ENCODE results near the gene CHST15. TPM values are rescaled to one million over a fixed set of nuclear protein-coding genes. Genes with fewer than 3 reads are reported as not detected.
"Not testable (repeated sequence)": the region's sequence is repeated elsewhere in the genome, so short reads cannot be mapped to it uniquely, and the experiment has no call there.

The CHST15 gene
- total RNA-seq, 1 donor from 2014 or later = 12.5 TPM

DNA sequence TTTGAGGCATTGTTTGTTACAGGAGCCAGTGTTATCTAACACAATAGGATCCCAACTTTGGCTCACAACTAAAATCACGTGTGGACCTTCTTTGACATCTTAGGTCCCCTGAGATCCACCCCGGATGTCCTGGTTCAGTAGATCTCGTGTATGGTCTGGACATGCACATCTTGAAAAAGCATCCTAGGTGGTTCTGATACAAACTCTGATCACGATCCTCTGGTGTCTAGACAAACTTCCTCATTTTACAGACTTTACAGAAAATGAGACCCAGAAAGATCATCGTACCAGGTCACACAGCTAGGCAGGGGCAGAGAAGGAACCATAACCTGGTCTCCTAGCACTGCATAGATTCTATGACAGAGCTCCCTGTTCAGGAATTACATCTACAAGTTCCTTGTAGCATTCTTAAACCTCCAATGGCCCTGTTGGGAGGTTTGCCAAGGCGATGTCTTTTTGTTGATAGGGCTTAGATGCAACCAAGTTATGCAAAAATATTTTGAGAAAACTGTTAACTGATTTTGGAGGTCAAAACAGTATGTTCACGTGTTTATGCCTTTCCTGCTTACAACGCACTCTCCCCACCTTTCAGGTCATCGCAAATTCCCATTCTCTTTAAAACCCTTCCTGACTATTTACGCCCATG lies 30.8 kb upstream of the CHST15 start:
- no peak for DNase-seq (ENCODE audit: low spot score)

- no peak for DNase-seq (ENCODE audit: low spot score)
Measured at GRCh38 chr10:124123156-124123555, 29.8 kb upstream of the CHST15 start.

- no peak for DNase-seq (ENCODE audit: low spot score)
Measured at GRCh38 chr10:124122211-124122610, 28.8 kb upstream of the CHST15 start.

- no peak for DNase-seq (ENCODE audit: low spot score)
Measured at GRCh38 chr10:124120410-124121061, 27.1 kb upstream of the CHST15 start.

GRCh38 chr10:124119946-124120345 lies 26.5 kb upstream of the CHST15 start:
- no peak for DNase-seq (ENCODE audit: low spot score)

DNA sequence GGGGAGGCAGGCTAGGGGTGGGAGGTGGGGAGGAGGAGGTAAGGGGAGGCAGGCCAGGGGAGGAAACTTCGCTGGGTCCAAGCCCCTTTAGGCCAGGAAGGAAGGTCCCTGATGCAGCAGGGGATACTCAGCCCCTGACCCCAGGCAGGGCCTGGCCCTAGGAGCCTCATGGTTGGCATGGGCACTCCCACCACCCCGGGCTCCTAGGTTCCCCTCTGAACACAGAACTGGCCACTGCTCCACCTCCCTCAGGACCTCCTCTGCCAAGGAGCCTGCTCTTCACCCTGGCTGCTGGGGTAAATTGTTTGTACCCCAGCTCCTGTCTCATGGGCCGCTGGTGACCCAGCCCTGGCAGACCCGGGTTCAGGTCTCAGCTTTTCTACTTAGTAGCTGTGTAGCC lies 25.8 kb upstream of the CHST15 start:
- DNase-seq (ENCODE audit: low spot score) = no peak

DNA sequence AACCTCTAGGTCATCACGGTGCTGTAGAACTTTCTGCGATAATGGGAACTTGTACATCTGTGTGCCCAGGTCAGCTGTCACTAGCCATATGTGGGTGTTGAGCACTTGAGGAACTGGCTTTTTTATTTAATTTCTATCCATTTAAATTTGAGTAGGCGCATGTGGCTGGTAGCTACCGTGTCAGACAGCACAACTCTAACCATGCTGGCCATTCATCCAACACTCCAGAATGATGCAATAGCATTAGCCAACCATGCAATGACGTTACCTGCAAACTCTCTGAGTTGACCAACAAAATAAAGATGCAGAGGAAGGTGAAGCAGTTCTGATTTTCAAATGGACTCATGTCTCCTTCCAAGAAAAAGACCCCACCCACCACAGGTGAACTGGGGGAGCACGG lies 24.4 kb upstream of the CHST15 start:
- no peak for DNase-seq (ENCODE audit: low spot score)

GRCh38 chr10:124117511-124117785 lies 24.1 kb upstream of the CHST15 start:
- DNase-seq (ENCODE audit: low spot score) = no peak

DNA sequence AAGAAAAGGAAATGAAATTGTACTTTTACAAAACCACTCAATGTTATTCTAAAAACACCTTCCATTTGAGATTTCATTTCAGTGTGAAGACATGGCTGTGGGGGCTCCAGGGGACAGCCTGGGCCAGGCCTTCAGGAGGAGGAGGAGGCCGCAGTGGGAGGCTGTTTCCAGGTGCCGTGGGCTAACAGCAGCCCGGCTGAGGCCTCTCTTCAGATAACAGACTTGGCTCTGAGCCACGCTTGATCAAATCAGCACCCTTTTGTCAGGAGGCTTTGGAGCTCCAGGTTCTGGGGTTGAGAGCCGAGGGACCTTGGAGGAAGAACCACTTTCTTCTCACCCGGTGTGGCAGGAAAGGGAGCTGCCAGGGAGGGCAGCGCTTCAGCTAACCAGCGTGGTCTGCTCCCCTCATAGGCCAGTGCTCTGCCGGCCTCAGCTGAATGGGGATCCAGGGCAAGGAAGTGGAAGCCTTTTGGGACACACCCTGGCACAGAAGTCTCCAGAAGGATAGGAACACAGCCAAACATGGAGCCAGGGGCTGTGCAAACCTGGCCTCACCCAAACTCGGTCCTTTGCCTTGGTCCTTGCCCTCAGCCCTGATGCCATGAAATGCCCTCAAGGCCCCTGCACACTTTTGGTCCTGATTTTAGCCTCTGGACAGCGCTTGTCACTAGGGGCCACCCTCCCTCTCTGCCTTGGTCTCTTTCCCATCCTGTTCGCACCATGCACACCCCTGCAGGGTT lies 23.5 kb upstream of the CHST15 start:
- no peak for DNase-seq (ENCODE audit: low spot score)

GRCh38 chr10:124114696-124115095 lies 21.3 kb upstream of the CHST15 start:
- DNase-seq (ENCODE audit: low spot score) = no peak

DNA sequence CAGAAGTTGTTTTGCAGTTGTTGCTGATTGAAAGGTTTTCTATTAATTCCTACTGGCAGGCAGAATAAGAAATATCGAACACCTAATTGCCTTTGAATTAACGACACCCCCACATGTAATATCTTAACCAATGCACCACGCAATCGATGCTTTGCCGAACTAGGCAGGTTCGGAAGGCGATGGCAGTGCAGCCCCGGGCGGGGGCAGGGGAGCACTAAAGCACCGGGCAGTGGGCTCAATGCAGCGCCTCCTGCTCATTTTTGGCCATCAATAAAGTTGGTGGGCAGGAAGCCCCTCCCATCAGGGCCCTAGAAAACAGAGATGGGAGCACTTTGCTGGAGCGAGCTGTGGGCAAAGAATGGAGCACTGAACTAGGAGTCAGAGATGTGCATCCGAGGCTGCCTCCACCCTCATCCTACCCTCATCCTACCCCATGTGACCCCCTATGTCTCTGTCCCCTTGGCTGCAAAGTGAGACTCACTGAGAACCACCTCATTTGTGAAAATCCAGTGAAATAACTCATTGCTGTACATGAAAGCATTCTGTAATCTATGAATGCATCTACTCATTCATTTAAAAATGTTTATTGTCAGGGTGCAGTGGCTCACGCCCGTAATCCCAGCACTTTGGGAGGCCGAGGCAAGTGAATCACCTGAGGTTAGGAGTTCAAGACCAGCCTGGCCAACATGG lies 19.6 kb upstream of the CHST15 start:
- DNase-seq (ENCODE audit: low spot score) = no peak

GRCh38 chr10:124110882-124111281 lies 17.5 kb upstream of the CHST15 start:
- DNase-seq (ENCODE audit: low spot score) = no peak

DNA sequence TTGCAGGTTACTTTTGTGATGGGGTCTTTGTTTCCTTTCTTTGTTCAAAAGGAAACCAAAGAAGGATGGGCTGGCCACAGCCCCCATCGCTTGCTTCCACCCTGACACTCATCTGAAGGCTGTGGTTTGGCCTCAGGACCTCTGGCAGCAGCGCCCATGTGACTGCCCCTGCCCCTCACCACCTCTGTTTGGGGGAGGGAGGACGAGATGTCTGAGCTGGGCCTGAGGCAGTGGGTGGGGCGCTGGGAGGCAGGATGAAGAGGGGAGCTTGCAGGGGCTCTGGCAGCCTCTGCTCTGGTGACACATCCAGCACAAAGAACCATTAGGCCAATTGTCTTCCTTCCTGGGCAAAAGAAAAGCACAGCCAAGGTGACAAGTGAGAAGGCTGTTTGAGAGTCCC lies 15.9 kb upstream of the CHST15 start:
- DNase-seq (ENCODE audit: low spot score) = no peak

GRCh38 chr10:124107072-124107471 lies 13.7 kb upstream of the CHST15 start:
- DNase-seq (ENCODE audit: low spot score) = no peak

- DNase-seq (ENCODE audit: low spot score) = peak; percentile 50
Measured at GRCh38 chr10:124106241-124106879, 13.0 kb upstream of the CHST15 start.

- no peak for DNase-seq (ENCODE audit: low spot score)
Measured at GRCh38 chr10:124105594-124105993, 12.2 kb upstream of the CHST15 start.

DNA sequence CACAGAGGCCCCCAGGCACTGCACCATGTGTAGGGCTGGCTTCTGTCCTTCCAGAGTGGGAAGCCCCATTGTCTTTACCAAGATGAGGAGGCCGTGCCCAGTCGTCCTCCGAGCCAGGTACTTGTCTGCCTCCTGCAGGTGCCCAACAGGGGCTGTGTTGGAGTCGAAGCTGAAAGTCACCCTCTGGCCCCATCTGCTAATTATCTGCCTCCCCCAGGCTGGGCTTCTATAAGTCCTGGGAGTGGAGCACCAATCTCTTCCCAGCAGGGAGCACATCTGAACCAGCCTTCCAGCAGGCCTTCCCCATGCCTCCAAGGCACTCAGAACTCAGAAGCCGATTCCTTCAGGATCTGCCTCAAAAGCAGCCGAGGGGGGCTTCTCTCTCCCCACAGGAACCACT lies 11.6 kb upstream of the CHST15 start:
- DNase-seq (ENCODE audit: low spot score) = no peak

GRCh38 chr10:124104011-124104627 lies 10.7 kb upstream of the CHST15 start:
- DNase-seq (ENCODE audit: low spot score) = no peak

DNA sequence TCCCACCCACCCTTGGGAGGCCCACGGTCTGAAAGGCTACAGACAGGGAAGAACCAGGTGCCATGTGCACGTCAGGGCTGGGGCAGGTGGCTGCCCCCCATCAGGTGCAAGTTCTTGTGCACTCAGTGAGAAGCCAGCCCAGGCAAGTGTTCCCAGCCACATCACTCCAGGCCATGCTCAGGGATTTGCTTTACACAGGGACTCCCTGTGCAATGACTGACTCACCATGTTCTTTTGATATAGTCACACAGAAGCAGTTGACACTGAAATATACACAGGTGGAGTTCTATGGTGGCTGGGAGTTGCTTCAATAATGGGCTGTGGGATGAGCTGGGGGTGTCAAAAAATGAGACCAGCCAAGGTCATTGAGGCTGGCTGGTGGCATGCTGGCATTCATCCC lies 8.0 kb upstream of the CHST15 start:
- DNase-seq (ENCODE audit: low spot score) = no peak

DNA sequence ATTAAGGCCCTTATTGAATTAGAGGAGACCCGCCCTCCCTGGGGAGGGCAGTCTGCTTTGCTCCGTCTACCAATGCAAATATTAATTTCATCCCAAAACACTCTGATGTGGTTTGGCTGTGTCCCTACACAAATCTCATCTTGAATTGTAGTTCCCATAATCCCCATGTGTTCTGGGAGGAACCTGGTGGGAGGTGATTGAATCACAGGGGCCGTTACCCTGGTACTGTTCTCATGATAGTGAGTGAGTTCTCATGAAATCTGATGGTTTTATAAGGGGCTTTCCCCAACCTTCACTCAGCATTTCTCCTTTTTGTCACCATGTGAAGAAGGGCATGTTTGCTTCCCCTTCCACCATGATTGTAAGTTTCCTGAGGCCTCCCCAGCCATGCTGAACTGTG lies 7.3 kb upstream of the CHST15 start:
- not testable (repeated sequence) for DNase-seq (ENCODE audit: low spot score)

DNA sequence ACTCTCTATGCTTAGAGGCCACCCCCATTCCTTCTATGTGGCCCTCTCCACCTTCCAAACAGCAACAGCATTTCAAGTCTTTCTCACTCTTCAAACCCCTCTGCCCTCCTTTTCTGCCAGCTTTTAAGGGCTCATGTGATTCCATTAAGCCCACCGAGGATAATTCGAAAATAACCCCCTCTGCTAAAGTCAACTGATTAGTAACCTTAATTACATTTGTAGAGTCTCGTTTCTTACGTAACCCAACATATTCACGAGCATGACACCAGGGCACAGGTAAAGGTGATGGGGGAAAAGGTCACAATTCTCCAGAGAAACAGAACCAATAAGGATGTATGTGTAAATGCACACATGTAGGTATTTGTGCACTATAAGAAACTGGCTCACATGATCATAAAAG lies 6.7 kb upstream of the CHST15 start:
- no peak for DNase-seq (ENCODE audit: low spot score)

DNA sequence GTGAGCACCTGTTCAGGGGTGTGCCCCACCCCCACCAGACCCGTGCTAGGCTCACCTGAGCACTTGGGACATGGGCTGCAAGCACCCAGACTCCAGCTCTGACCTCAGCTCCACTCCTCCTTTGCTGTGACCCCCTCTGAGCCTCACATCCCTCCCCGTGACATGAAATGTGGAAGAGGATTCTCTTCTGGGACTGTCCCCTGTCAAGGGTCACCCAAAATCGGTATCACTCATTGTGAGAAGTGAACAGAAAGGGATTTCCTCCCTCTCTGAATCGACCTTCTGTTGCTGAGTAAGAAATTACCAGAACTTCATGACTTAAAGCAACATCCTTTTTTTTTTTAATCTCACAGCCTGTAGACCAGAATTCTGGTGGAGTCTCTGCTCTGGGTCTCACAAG lies 6.2 kb upstream of the CHST15 start:
- DNase-seq (ENCODE audit: low spot score) = no peak

Measured in umbilical cord (tissue), 2 donors.